Kidney (tissue), 14 donors: ENCODE data around the gene PRICKLE2. TPM values are rescaled to one million over a fixed set of nuclear protein-coding genes. Genes with fewer than 3 reads are reported as not detected.

Experiments used
- DNase-seq, 5 donors: peaks; one replicate each; pipeline ENCODE4 v3.0.0-alpha.2; 2013 to 2020
- FAIRE-seq: peaks from 2 replicates; lab custom pipeline; 2012; peaks lifted over from hg19 to GRCh38; lab: Jason Lieb, UNC
- H3K27ac ChIP-seq, 2 donors: one replicate each; pipeline ENCODE4 v1.7.0; 2013; ENCODE audit warnings: low read depth in 2 of 2, low read length in 2 of 2, inconsistent platforms in 1 of 2
- H3K27me3 ChIP-seq: one replicate; pipeline ENCODE4 v1.7.1; 2013; ENCODE audit warnings: low read length, inconsistent platforms; ENCODE audit not compliant: control insufficient read depth, insufficient read depth
- H3K36me3 ChIP-seq, 3 donors: one replicate each; pipeline versions ENCODE4 v1.7.0 to v1.7.1; 2013; ENCODE audit warnings: low read length in 3 of 3, control low read depth in 1 of 3, inconsistent platforms in 1 of 3; ENCODE audit not compliant: insufficient read depth in 3 of 3, control insufficient read depth in 2 of 3
- H3K4me1 ChIP-seq, 3 donors: one replicate each; pipeline versions ENCODE4 v1.7.0 to v1.7.1; 2013; ENCODE audit warnings: low read length in 3 of 3, inconsistent platforms in 1 of 3, low read depth in 1 of 3; ENCODE audit not compliant: control insufficient read depth in 2 of 3, insufficient read depth in 2 of 3
- H3K4me3 ChIP-seq, 3 donors: one replicate each; pipeline versions ENCODE4 v1.7.0 to v1.8.1; 2013; ENCODE audit warnings: low read length in 3 of 3, control low read depth in 1 of 3, inconsistent platforms in 1 of 3
- H3K9ac ChIP-seq, 3 donors: one replicate each; pipeline versions ENCODE4 v1.7.0 to v1.7.1; 2013; ENCODE audit warnings: low read length in 3 of 3, control low read depth in 1 of 3, inconsistent platforms in 1 of 3
- H3K9me3 ChIP-seq, 3 donors: one replicate each; pipeline versions ENCODE4 v1.7.0 to v1.7.1; 2013; ENCODE audit warnings: low read length in 3 of 3, control low read depth in 1 of 3, inconsistent platforms in 1 of 3; ENCODE audit not compliant: control insufficient read depth in 2 of 3, insufficient read depth in 1 of 3
- CTCF ChIP-seq: IDR thresholded peaks from 3 replicates; pipeline ENCODE4 v1.5.1; 2012; ENCODE audit warnings: mild to moderate bottlenecking, moderate library complexity, borderline replicate concordance; ENCODE audit not compliant: insufficient read depth; ENCODE audit errors: extremely low read depth
- intact Hi-C: fragments of 100-400 bp; cut with DNase I; formaldehyde crosslinking; loops from one replicate; pipeline ENCODE4 v1.11.1; 2022
- polyA plus RNA-seq: library from polyadenylated mRNA; stranded (reverse); fragments of 350-450 nt; fragmentation: Illumina TruSeq; extraction: RNeasy Lipid Tissue Mini Kit (QIAGEN cat#74804); gene quantifications from one replicate; pipeline ENCODE4 v1.2.3, GENCODE V29; 2014; ENCODE audit warnings: low read depth, low replicate concordance; ENCODE audit not compliant: insufficient read depth
- total RNA-seq: library from RNA; stranded (reverse); fragmentation: NEBNext Ultra II Directional; extraction: Animal tissue kit (Norgen Biotek cat#: 25700); gene quantifications from one replicate; pipeline ENCODE4 v1.2.1, GENCODE V29; 2021
- donor health status: control.
- donor health status: control.
- donor health status: control.
- donor health status: control.
- donor health status: control.
- donor health status: DM: yes; HTN: yes; CAD: no.
- donor health status: Normal renal cell carcinoma (clear cell type).

The PRICKLE2 gene
- total and polyA plus RNA-seq, 2 donors from 2014 or later: 3.5 to 22.9 TPM

- Histone ChIP-seq H3K9ac (no peak overlapping the region), H3K27ac (no peak overlapping the region), H3K9me3 (no peaks in the 10 kb centered on the region), H3K4me3 (no peak overlapping the region), H3K27me3 (no peaks in the 10 kb centered on the region), H3K4me1 (peaks cover 0 to 3% (median 2%) of the 10 kb centered on the region in 3 donors), H3K36me3 (no peaks in the 10 kb centered on the region)
- intact Hi-C loops: no loop called here
- DNase-seq: no peak
- no peak for FAIRE-seq
- TF ChIP-seq CTCF: no peak
Measured at GRCh38 chr3:64237083-64237482, 11.8 kb upstream of the PRICKLE2 start.

GRCh38 chr3:64235605-64236004 lies 10.3 kb upstream of the PRICKLE2 start:
- no peak overlapping the region for H3K4me3 ChIP-seq
- H3K36me3 ChIP-seq: no peaks in the 10 kb centered on the region
- DNase-seq: no peak
- H3K9ac ChIP-seq: no peak overlapping the region
- no peak for FAIRE-seq
- H3K9me3 ChIP-seq: no peaks in the 10 kb centered on the region
- no peak overlapping the region for H3K27ac ChIP-seq
- no peaks in the 10 kb centered on the region for H3K27me3 ChIP-seq
- no peak for TF ChIP-seq CTCF
- intact Hi-C loops: no loop called here
- peaks cover 0 to 2% (median 0%) of the 10 kb centered on the region in 3 donors for H3K4me1 ChIP-seq

- TF ChIP-seq CTCF: no peak
- FAIRE-seq (no peak), DNase-seq (no peak)
- Histone ChIP-seq H3K4me1 (peaks cover 0 to 2% (median 0%) of the 10 kb centered on the region in 3 donors), H3K27me3 (no peaks in the 10 kb centered on the region), H3K4me3 (no peak overlapping the region), H3K36me3 (no peaks in the 10 kb centered on the region), H3K9ac (no peak overlapping the region), H3K9me3 (no peaks in the 10 kb centered on the region), H3K27ac (no peak overlapping the region)
- intact Hi-C loops: no loop called here
Measured at GRCh38 chr3:64234571-64234970, 9.3 kb upstream of the PRICKLE2 start.

GRCh38 chr3:64232821-64233220 lies 7.6 kb upstream of the PRICKLE2 start:
- no peak overlapping the region for H3K9ac ChIP-seq
- no peak for FAIRE-seq
- H3K36me3 ChIP-seq: no peaks in the 10 kb centered on the region
- no peak for TF ChIP-seq CTCF
- intact Hi-C loops: no loop called here
- H3K9me3 ChIP-seq: no peaks in the 10 kb centered on the region
- no peak overlapping the region for H3K27ac ChIP-seq
- H3K4me1 ChIP-seq: no peaks in the 10 kb centered on the region
- no peak for DNase-seq
- H3K27me3 ChIP-seq: no peaks in the 10 kb centered on the region
- no peak overlapping the region for H3K4me3 ChIP-seq
